Panc1 (cell line): Measurements from ENCODE around the gene GP2.

Experiments used
- POLR2AphosphoS5 ChIP-seq: IDR thresholded peaks from 2 replicates; pipeline ENCODE4 v1.6.1; 2012; ENCODE audit warnings: mild to moderate bottlenecking, low read depth, low read length, moderate library complexity
- SIN3A ChIP-seq: IDR thresholded peaks from 2 replicates; pipeline ENCODE4 v1.6.1; 2012; ENCODE audit warnings: low read depth, mild to moderate bottlenecking, low read length, moderate library complexity, borderline replicate concordance; ENCODE audit not compliant: insufficient read depth
- TF ChIP-seq, protein P1 (sequence below): fragments of 450-650 bp; IDR thresholded peaks from 2 replicates; pipeline ENCODE4 v1.5.1; 2017; ENCODE audit warnings: mild to moderate bottlenecking
- TF ChIP-seq, protein P2 (sequence below), 2 experiments: IDR thresholded peaks; 2 replicates each; pipeline ENCODE4 v1.6.1; 2011 to 2012; ENCODE audit warnings: low read depth in 2 of 2, control low read depth in 1 of 2, low read length in 1 of 2, mild to moderate bottlenecking in 1 of 2, moderate library complexity in 1 of 2; ENCODE audit not compliant: insufficient read depth in 1 of 2

DNA sequence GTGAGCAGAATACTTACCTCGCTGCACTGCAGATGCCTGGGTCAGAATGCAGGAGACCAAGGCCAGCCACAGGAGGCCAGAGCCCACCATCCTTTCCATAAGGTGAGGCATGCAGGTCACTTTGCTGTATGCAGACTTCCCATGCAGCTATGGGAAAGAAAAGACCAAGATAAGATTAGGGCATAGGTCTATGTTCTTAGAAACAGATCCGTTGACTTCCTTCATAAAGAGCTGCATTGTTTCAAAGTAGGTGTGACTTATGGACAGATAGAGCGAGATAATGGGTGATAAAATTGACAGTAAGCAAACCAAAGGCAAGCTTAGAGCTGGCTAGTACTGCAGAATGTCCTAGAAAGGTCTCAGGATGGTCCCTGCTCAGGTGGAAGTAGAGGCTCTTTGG, 992 bp downstream of the GP2 start:
- TF ChIP-seq, protein P1, sequence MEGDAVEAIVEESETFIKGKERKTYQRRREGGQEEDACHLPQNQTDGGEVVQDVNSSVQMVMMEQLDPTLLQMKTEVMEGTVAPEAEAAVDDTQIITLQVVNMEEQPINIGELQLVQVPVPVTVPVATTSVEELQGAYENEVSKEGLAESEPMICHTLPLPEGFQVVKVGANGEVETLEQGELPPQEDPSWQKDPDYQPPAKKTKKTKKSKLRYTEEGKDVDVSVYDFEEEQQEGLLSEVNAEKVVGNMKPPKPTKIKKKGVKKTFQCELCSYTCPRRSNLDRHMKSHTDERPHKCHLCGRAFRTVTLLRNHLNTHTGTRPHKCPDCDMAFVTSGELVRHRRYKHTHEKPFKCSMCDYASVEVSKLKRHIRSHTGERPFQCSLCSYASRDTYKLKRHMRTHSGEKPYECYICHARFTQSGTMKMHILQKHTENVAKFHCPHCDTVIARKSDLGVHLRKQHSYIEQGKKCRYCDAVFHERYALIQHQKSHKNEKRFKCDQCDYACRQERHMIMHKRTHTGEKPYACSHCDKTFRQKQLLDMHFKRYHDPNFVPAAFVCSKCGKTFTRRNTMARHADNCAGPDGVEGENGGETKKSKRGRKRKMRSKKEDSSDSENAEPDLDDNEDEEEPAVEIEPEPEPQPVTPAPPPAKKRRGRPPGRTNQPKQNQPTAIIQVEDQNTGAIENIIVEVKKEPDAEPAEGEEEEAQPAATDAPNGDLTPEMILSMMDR = no peak
- TF ChIP-seq POLR2AphosphoS5 = no peak
- TF ChIP-seq, protein P2, sequence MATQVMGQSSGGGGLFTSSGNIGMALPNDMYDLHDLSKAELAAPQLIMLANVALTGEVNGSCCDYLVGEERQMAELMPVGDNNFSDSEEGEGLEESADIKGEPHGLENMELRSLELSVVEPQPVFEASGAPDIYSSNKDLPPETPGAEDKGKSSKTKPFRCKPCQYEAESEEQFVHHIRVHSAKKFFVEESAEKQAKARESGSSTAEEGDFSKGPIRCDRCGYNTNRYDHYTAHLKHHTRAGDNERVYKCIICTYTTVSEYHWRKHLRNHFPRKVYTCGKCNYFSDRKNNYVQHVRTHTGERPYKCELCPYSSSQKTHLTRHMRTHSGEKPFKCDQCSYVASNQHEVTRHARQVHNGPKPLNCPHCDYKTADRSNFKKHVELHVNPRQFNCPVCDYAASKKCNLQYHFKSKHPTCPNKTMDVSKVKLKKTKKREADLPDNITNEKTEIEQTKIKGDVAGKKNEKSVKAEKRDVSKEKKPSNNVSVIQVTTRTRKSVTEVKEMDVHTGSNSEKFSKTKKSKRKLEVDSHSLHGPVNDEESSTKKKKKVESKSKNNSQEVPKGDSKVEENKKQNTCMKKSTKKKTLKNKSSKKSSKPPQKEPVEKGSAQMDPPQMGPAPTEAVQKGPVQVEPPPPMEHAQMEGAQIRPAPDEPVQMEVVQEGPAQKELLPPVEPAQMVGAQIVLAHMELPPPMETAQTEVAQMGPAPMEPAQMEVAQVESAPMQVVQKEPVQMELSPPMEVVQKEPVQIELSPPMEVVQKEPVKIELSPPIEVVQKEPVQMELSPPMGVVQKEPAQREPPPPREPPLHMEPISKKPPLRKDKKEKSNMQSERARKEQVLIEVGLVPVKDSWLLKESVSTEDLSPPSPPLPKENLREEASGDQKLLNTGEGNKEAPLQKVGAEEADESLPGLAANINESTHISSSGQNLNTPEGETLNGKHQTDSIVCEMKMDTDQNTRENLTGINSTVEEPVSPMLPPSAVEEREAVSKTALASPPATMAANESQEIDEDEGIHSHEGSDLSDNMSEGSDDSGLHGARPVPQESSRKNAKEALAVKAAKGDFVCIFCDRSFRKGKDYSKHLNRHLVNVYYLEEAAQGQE (IDR thresholded peaks at IDR 0.05; ENCODE audit: insufficient read depth in 1 of 2, low read depth in 2 of 2, low read length in 1 of 2) = no peak
- no peak for TF ChIP-seq SIN3A
